HG02884 (cell line): ENCODE results near the gene PSD.
A peak's percentile ranks its signal among the peaks of the same experiment; 100 is the strongest.

Source experiments
- ATAC-seq: cut with Tn5 transposase; IDR thresholded peaks from one replicate; pipeline ENCODE4 v1.9.1; 2021; ENCODE audit warnings: mild to moderate bottlenecking, moderate library complexity; ENCODE audit not compliant: unreplicated experiment

PSD gene

GRCh38 chr10:102406815-102407214, 11.8 kb downstream of the PSD start:
- no peak for ATAC-seq

- no peak for ATAC-seq
Observed at GRCh38 chr10:102405632-102406031, 13.0 kb downstream of the PSD start.

- ATAC-seq = no peak
Observed at GRCh38 chr10:102405108-102405571, 13.4 kb downstream of the PSD start.

GRCh38 chr10:102404361-102405107, 14.1 kb downstream of the PSD start:
- no peak for ATAC-seq

- ATAC-seq = no peak
Observed at GRCh38 chr10:102403115-102403514, 15.5 kb downstream of the PSD start.

- no peak for ATAC-seq
Observed at GRCh38 chr10:102402512-102402896, 16.1 kb downstream of the PSD start.

- ATAC-seq = no peak
Observed at GRCh38 chr10:102401735-102402511, 16.7 kb downstream of the PSD start.

- no peak for ATAC-seq
Observed at GRCh38 chr10:102401342-102401654, 17.3 kb downstream of the PSD start.

GRCh38 chr10:102400598-102401341, 17.8 kb downstream of the PSD start:
- ATAC-seq = no peak

- ATAC-seq = no peak
Observed at GRCh38 chr10:102400076-102400475, 18.5 kb downstream of the PSD start.

- ATAC-seq = peak; percentile 49
Observed at GRCh38 chr10:102399217-102400021, 19.2 kb downstream of the PSD start.

GRCh38 chr10:102398172-102399020, 20.2 kb downstream of the PSD start:
- no peak for ATAC-seq

- no peak for ATAC-seq
Observed at GRCh38 chr10:102397222-102398171, 21.1 kb downstream of the PSD start.

GRCh38 chr10:102396730-102397151, 21.8 kb downstream of the PSD start:
- ATAC-seq = no peak

- ATAC-seq = no peak
Observed at GRCh38 chr10:102396317-102396650, 22.3 kb downstream of the PSD start.

GRCh38 chr10:102395400-102396316, 22.9 kb downstream of the PSD start, which contains the start of gene NFKB2:
TSS of gene NFKB2 (plus strand) at chr10:102395705. CDS start at chr10:102395960, 255 bp downstream.
- no peak for ATAC-seq

- ATAC-seq = no peak
Observed at GRCh38 chr10:102394801-102395399, 23.7 kb downstream of the PSD start.
